GM10266 (cell line): Measurements from ENCODE around the gene NDRG2.

Experiments
- DNase-seq: peaks from one replicate; pipeline ENCODE4 v3.0.0; 2012; ENCODE audit errors: extremely low spot score
- TF ChIP-seq, protein P1 (sequence below): IDR thresholded peaks from 2 replicates; pipeline ENCODE4 v1.5.1; 2012; ENCODE audit warnings: mild to moderate bottlenecking, low read depth; ENCODE audit not compliant: control insufficient read depth, insufficient read depth; ENCODE audit errors: missing control alignments

The NDRG2 gene

DNA sequence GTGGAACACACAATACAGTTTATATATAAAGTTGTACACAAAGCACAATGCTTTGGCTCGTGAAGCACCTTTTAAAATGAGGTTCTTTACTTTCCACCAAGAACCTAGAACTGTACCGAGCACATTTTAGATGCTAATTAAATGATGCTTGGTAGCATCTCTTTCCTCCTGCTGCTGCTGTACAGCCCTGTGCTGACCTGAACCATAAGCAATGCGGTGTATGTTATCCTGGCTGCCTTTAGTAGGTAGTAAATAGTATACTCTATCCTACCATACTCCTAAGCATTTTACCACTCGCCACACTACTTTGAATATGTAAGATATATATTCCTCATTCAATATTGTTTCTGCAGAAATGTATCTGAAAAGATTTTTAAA, 29.9 kb upstream of the NDRG2 start:
- no peak for DNase-seq

DNA sequence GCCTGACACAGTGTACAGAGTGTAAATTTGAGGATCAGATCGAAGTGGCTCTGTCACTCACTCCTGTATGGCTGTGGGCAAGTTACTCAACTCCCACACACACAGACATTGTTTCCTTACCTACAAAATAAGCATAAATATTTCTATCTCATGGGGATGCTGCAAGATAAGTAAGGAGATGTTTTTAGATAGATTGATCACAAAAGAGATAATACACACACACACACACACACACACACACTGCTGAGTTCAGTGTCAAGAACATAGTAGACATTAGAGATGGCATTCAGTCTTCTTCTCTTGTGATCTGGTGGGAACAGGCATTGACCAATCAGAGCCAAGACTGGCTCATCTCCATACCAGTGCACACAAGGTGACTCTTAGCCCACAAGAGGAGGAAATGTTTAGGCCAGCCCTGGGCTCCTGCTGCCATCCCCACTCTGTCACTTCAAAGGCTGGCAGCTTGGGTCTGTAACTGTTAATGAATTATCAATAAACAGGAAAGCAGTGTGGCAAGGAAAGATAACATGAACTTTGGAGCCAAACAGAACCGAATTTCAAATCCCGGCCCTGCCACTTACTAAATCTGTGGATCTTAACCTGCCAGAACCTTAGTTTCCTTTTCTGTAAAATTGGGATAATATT, 29.4 kb upstream of the NDRG2 start:
- DNase-seq, result no peak
- TF ChIP-seq, protein P1, sequence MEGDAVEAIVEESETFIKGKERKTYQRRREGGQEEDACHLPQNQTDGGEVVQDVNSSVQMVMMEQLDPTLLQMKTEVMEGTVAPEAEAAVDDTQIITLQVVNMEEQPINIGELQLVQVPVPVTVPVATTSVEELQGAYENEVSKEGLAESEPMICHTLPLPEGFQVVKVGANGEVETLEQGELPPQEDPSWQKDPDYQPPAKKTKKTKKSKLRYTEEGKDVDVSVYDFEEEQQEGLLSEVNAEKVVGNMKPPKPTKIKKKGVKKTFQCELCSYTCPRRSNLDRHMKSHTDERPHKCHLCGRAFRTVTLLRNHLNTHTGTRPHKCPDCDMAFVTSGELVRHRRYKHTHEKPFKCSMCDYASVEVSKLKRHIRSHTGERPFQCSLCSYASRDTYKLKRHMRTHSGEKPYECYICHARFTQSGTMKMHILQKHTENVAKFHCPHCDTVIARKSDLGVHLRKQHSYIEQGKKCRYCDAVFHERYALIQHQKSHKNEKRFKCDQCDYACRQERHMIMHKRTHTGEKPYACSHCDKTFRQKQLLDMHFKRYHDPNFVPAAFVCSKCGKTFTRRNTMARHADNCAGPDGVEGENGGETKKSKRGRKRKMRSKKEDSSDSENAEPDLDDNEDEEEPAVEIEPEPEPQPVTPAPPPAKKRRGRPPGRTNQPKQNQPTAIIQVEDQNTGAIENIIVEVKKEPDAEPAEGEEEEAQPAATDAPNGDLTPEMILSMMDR, result no peak

More for the DNA sequence above, 29.9 kb upstream of the NDRG2 start:
- TF ChIP-seq, protein P1, result no peak

DNA sequence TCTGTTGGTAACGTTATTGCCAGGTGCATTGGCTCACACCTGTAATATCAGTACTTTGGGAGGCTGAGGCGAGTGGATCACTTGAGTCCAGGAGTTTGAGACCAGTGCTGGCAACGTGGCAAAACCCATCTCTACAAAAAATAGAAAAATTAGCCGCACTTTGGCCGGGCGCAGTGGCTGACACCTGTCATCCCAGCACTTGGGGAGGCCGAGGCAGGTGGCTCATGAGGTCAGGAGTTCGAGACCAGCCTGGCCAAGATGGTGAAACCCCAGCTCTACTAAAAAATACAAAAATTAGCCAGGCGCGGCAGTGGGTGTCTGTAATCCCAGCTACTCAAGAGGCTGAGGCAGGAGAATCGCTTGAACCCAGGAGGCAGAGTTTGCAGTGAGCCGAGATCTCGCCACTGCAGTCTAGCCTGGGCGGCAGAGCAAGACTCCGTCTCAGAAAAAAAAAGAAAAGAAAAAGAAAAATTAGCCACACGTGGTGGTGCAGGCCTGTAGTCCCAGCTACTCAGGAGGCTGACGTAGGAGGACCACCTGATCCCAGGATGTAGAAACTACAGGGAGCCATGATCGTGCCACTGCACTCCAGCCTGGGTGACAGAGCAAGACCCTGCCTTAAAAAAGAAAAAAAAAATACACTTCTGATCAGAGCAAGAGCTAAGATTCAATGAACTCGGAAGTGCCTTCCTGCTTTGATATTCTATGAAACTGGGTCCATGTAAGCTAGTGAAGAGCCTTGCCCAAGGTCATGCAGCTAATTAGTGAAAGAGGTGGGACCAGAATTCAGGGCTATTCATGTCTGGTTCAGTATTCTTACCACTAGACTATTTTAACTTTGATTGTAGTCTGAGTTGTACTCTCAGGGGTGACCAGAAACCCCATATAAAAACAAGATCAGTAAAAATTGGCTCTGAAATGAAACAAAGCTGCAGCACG, 28.6 kb upstream of the NDRG2 start:
- DNase-seq, result no peak
- TF ChIP-seq, protein P1, result no peak

DNA sequence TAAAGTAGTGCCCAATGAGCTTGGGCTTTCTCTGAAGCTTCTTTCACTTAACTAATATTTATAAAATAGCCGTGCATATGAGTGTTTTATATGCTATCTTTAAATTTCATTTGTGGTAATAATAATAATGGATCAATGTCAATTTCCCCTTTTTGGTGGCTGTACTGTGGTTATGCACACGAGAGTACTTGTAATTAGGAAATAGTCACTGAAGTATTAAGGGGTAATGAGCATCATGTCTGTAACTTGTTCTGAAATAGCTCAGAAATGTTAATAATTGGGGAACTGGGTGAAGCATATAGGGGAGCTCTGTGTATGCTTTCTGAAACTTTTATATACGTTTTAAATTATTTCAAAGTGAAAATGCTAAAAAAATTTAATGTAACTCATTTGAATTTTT, 25.7 kb upstream of the NDRG2 start:
- TF ChIP-seq, protein P1, result no peak
- DNase-seq, result no peak

DNA sequence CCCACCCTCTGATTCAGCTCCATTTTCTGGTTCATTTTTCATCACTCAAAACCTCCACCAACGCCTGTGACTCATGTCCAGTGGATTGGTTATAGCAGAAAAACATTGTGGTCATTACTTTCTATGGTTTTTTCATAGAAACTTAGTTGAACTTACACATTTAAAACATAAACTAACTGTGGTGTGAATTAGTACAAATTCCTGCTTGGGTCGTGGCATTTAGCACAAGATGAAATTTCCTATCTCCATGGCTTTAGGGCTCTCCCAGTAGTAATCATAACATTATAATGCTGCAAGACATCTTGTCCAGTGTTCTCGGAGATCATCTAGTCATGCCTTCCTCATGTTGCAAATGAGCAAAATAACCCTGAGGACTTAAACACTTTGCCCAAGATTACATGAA, 24.4 kb upstream of the NDRG2 start:
- TF ChIP-seq, protein P1, result no peak
- DNase-seq, result no peak

DNA sequence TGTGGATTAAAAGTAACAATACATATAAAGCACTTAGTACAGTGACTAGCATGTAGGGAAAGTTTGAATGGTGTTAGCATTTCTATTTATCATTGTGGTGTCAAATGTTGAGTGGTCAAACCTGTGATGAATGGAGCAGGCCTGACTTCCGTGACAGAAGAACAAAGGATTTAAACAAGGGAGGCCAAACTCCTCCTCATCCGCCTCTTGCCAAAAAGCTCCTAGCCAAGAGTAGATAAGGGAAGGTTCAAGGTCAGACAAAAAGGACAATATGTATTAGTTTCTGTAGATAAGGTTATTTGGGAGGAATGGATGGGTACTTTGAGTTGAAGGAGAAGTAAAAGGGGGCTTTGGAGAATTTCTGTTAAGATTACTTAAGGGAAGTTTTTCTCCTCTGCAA, 23.8 kb upstream of the NDRG2 start:
- no peak for DNase-seq
- TF ChIP-seq, protein P1, result no peak

DNA sequence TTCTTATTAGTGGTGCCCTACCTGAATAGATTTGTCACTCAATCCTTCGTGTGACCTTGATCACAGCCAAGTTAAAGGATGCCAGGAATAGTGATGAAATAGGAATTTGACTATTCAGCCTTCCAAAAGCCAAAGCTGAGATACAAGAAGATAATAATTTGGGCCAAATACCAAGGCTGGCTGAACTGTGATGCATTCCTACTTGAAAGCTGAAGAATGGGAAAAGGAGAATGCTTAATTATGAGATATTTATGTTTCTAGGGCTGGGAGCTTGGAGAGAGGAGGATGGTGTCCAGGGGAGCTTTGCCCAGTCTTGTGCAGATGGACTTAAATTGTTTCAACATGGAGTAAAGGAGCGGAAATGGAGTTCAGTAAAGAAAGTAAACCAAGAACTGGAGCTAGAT, 22.5 kb upstream of the NDRG2 start:
- TF ChIP-seq, protein P1, result no peak
- DNase-seq, result no peak
